Karpas-422 (cell line): ENCODE measurements around the gene RNF38. TPM values are rescaled to one million over a fixed set of nuclear protein-coding genes. Genes with fewer than 3 reads are reported as not detected.
A peak's percentile ranks its signal among the peaks of the same experiment; 100 is the strongest.
"Not testable (repeated sequence)": the region's sequence is repeated elsewhere in the genome, so short reads cannot be mapped to it uniquely, and the experiment has no call there.

Source experiments
- DNase-seq: peaks from one replicate; pipeline ENCODE4 v3.0.0-alpha.2; 2015
- H2AFZ ChIP-seq: fragments of 200-600 bp; sonication (generic); 2 replicates; pipeline ENCODE4 v1.6.1; 2014; ENCODE audit warnings: antibody characterized with exemption, low read length, mixed read lengths
- H3K27ac ChIP-seq: fragments of 200-600 bp; sonication (generic); 2 replicates; pipeline ENCODE4 v1.5.1; 2014; ENCODE audit warnings: mild to moderate bottlenecking, low read length, moderate library complexity
- H3K27me3 ChIP-seq: fragments of 200-600 bp; sonication (generic); 2 replicates; pipeline ENCODE4 v1.6.1; 2014; ENCODE audit warnings: low read length, mixed read lengths
- H3K36me3 ChIP-seq: fragments of 200-600 bp; sonication (generic); 2 replicates; pipeline ENCODE4 v1.6.1; 2014; ENCODE audit warnings: low read length, mixed read lengths; ENCODE audit not compliant: insufficient read depth
- H3K4me1 ChIP-seq: fragments of 200-600 bp; sonication (generic); 2 replicates; pipeline ENCODE4 v1.6.1; 2014; ENCODE audit warnings: mild to moderate bottlenecking, low read length, mixed read lengths
- H3K4me2 ChIP-seq: fragments of 200-600 bp; sonication (generic); 2 replicates; pipeline ENCODE4 v1.6.1; 2014; ENCODE audit warnings: low read length, low read depth, mild to moderate bottlenecking; ENCODE audit not compliant: poor library complexity, severe bottlenecking
- H3K4me3 ChIP-seq: fragments of 200-600 bp; sonication (generic); 2 replicates; pipeline ENCODE4 v1.5.1; 2014; ENCODE audit warnings: mild to moderate bottlenecking, antibody characterized with exemption, low read length, mixed read lengths
- H3K79me2 ChIP-seq: fragments of 200-600 bp; sonication (generic); 2 replicates; pipeline ENCODE4 v1.6.1; 2014; ENCODE audit warnings: mild to moderate bottlenecking, low read length, mixed read lengths
- H3K9ac ChIP-seq: fragments of 200-600 bp; sonication (generic); 2 replicates; pipeline ENCODE4 v1.6.0; 2014; ENCODE audit warnings: low read length
- H3K9me2 ChIP-seq: fragments of 200-600 bp; sonication (generic), shearing (Covaris generic); replicated peaks from 2 replicates; pipeline ENCODE4 v1.6.0; 2014; ENCODE audit warnings: mild to moderate bottlenecking, low read length, moderate library complexity; ENCODE audit not compliant: insufficient read depth
- H3K9me3 ChIP-seq: fragments of 300-700, 200-600 bp; sonication (generic); 2 replicates; pipeline ENCODE4 v1.6.1; 2014; ENCODE audit warnings: low read length, mixed read lengths
- H4K20me1 ChIP-seq: fragments of 200-600 bp; sonication (generic); 2 replicates; pipeline ENCODE4 v1.6.1; 2014; ENCODE audit warnings: mild to moderate bottlenecking, antibody characterized with exemption, low read length, low read depth; ENCODE audit not compliant: insufficient read depth
- total RNA-seq: library from RNA; depleted of rRNA; stranded (reverse); fragments of >200 nt; shearing (Covaris generic); gene quantifications from 2 replicates; pipeline ENCODE4 v1.2.3, GENCODE V29; 2014; ENCODE audit warnings: low replicate concordance

RNF38 gene
- total RNA-seq, 1 experiment from 2014 or later = 55.1 TPM

GRCh38 chr9:36424289-36425055 is 24.4 kb upstream of the RNF38 start:
- DNase-seq = no peak
- no peak overlapping the region for H3K4me3 ChIP-seq
- H3K79me2 ChIP-seq = peaks cover 90% of the 10 kb centered on the region
- no peak overlapping the region for H3K4me2 ChIP-seq
- H3K9me2 ChIP-seq = no peaks in the 10 kb centered on the region
- peaks cover 6% of the 10 kb centered on the region for H3K4me1 ChIP-seq
- no peak overlapping the region for H3K27ac ChIP-seq
- no peaks in the 10 kb centered on the region; the same call in 1 of the 2 replicates for H3K36me3 ChIP-seq
- no peaks in the 10 kb centered on the region for H3K9me3 ChIP-seq
- H4K20me1 ChIP-seq = no peaks in the 10 kb centered on the region
- no peak overlapping the region for H3K9ac ChIP-seq
- H3K27me3 ChIP-seq = no peaks in the 10 kb centered on the region
- H2AFZ ChIP-seq = no peak overlapping the region

GRCh38 chr9:36423206-36423605 is 23.1 kb upstream of the RNF38 start:
- no peaks in the 10 kb centered on the region for H4K20me1 ChIP-seq
- no peak overlapping the region for H2AFZ ChIP-seq
- H3K79me2 ChIP-seq = peaks cover 89% of the 10 kb centered on the region
- H3K9me2 ChIP-seq = no peaks in the 10 kb centered on the region
- no peaks in the 10 kb centered on the region for H3K4me1 ChIP-seq
- no peak overlapping the region for H3K9ac ChIP-seq
- H3K27me3 ChIP-seq = no peaks in the 10 kb centered on the region
- no peaks in the 10 kb centered on the region; the same call in 1 of the 2 replicates for H3K36me3 ChIP-seq
- H3K4me3 ChIP-seq = no peak overlapping the region
- no peaks in the 10 kb centered on the region for H3K9me3 ChIP-seq
- H3K27ac ChIP-seq = no peak overlapping the region
- H3K4me2 ChIP-seq = no peak overlapping the region
- no peak for DNase-seq

GRCh38 chr9:36416890-36417289 is 16.8 kb upstream of the RNF38 start:
- Histone ChIP-seq H3K79me2 (peaks cover 81% of the 10 kb centered on the region), H3K4me2 (no peak overlapping the region), H4K20me1 (no peaks in the 10 kb centered on the region), H3K4me3 (no peak overlapping the region), H3K9me2 (no peaks in the 10 kb centered on the region), H3K27me3 (no peaks in the 10 kb centered on the region), H3K4me1 (no peaks in the 10 kb centered on the region), H3K27ac (no peak overlapping the region), H3K36me3 (no peaks in the 10 kb centered on the region), H2AFZ (no peak overlapping the region), H3K9ac (no peak overlapping the region), H3K9me3 (no peaks in the 10 kb centered on the region)
- DNase-seq = no peak

GRCh38 chr9:36415822-36416525 is 15.9 kb upstream of the RNF38 start:
- DNase-seq = no peak
- H3K4me2 ChIP-seq = no peak overlapping the region
- no peaks in the 10 kb centered on the region for H4K20me1 ChIP-seq

GRCh38 chr9:36411410-36411809 is 11.3 kb upstream of the RNF38 start:
- not testable (repeated sequence) for H4K20me1 ChIP-seq, H3K4me2 ChIP-seq, H3K9me2 ChIP-seq, H3K9ac ChIP-seq, H3K4me1 ChIP-seq, H3K9me3 ChIP-seq, DNase-seq, H2AFZ ChIP-seq, H3K36me3 ChIP-seq, H3K4me3 ChIP-seq, H3K27ac ChIP-seq, H3K27me3 ChIP-seq
- H3K79me2 ChIP-seq = peaks cover 82% of the 10 kb centered on the region

More at GRCh38 chr9:36415822-36416525, 15.9 kb upstream of the RNF38 start:
- no peaks in the 10 kb centered on the region for H3K27me3 ChIP-seq
- H3K4me1 ChIP-seq = no peaks in the 10 kb centered on the region
- no peak overlapping the region for H3K9ac ChIP-seq
- no peak overlapping the region for H3K27ac ChIP-seq
- no peaks in the 10 kb centered on the region for H3K9me2 ChIP-seq
- peaks cover 84% of the 10 kb centered on the region for H3K79me2 ChIP-seq
- H3K4me3 ChIP-seq = no peak overlapping the region
- H3K36me3 ChIP-seq = no peaks in the 10 kb centered on the region
- H2AFZ ChIP-seq = no peak overlapping the region
- no peaks in the 10 kb centered on the region for H3K9me3 ChIP-seq

GRCh38 chr9:36409076-36409475 is 9.0 kb upstream of the RNF38 start:
- not testable (repeated sequence) for H3K9ac ChIP-seq, H3K9me3 ChIP-seq, DNase-seq, H2AFZ ChIP-seq, H3K4me3 ChIP-seq, H3K27me3 ChIP-seq, H3K4me2 ChIP-seq, H3K9me2 ChIP-seq, H4K20me1 ChIP-seq, H3K27ac ChIP-seq, H3K36me3 ChIP-seq
- H3K79me2 ChIP-seq = peaks cover 87% of the 10 kb centered on the region
- peaks cover 11% of the 10 kb centered on the region for H3K4me1 ChIP-seq

- H3K27me3 ChIP-seq = no peaks in the 10 kb centered on the region
- H3K27ac ChIP-seq = no peak overlapping the region
- H3K9me3 ChIP-seq = no peaks in the 10 kb centered on the region
- peaks cover 88% of the 10 kb centered on the region for H3K79me2 ChIP-seq
- no peak overlapping the region for H3K4me3 ChIP-seq
- H3K36me3 ChIP-seq = 0 out of 2 replicates have a peak, but pooled peaks cover 5% of the 10 kb centered on the region
- H3K9ac ChIP-seq = no peak overlapping the region
- no peak overlapping the region for H2AFZ ChIP-seq
- no peak overlapping the region for H3K4me2 ChIP-seq
- no peaks in the 10 kb centered on the region for H3K9me2 ChIP-seq
- H3K4me1 ChIP-seq = peaks cover 13% of the 10 kb centered on the region
- DNase-seq = peak; percentile 87
- H4K20me1 ChIP-seq = no peaks in the 10 kb centered on the region
Measured at GRCh38 chr9:36407122-36407723, 7.2 kb upstream of the RNF38 start.

- Histone ChIP-seq H3K4me3 (no peak overlapping the region), H3K4me1 (peaks cover 31% of the 10 kb centered on the region), H2AFZ (no peak overlapping the region), H3K27ac (0 out of 2 replicates have a peak overlapping the region, but pooled peaks have one; percentile 54), H3K9me2 (no peaks in the 10 kb centered on the region), H3K9ac (no peak overlapping the region), H3K36me3 (peaks cover 9% of the 10 kb centered on the region; the same call in 1 of the 2 replicates), H3K9me3 (no peaks in the 10 kb centered on the region), H3K27me3 (no peaks in the 10 kb centered on the region), H4K20me1 (peaks cover 5% of the 10 kb centered on the region), H3K4me2 (no peak overlapping the region), H3K79me2 (peaks cover 87% of the 10 kb centered on the region)
- DNase-seq = no peak
Measured at GRCh38 chr9:36402536-36402935, 2.5 kb upstream of the RNF38 start.
